ENCODE results near the gene TRIM9. TPM values are rescaled to one million over a fixed set of nuclear protein-coding genes. Genes with fewer than 3 reads are reported as not detected.

The TRIM9 gene
- total and polyA plus RNA-seq, 12 donors, result 0.55 to 5.3 (median 2.0) TPM

- H3K27me3 ChIP-seq, result no peaks in the 10 kb centered on the region
- peaks cover 0 to 33% of the 10 kb centered on the region in 2 donors for H3K36me3 ChIP-seq (replicated peaks in 1 of 2)
- peaks cover 6 to 13% of the 10 kb centered on the region in 2 donors for H3K4me1 ChIP-seq (replicated peaks in 1 of 2)
- TF ChIP-seq POLR2A (IDR thresholded peaks at IDR 0.05) (no peak), CTCF (IDR thresholded peaks at IDR 0.05) (no peak)
- WGBS, 4 donors, result 70 to 86% (median 78%) methylated on average over 4 to 5 of the region's 5 CpGs
- H3K27ac ChIP-seq, result no peak overlapping the region
- intact Hi-C loops (cut with DNase I), result no loop called here
- DNase-seq, result no peak
- H3K4me3 ChIP-seq, result no peak overlapping the region
- H3K9me3 ChIP-seq (replicated peaks in 1 of 3), result no peaks in the 10 kb centered on the region
Observed at GRCh38 chr14:50935126-50936015, 159.5 kb downstream of the TRIM9 start.

- DNase-seq, result no peak
- 90 to 94% (median 93%) methylated on average over 4 of the region's 4 CpGs for WGBS, 4 donors
- H3K9me3 ChIP-seq (replicated peaks in 1 of 3), result no peaks in the 10 kb centered on the region
- TF ChIP-seq CTCF (IDR thresholded peaks at IDR 0.05) (no peak), POLR2A (IDR thresholded peaks at IDR 0.05) (no peak)
- intact Hi-C loops (cut with DNase I), result no loop called here
- H3K36me3 ChIP-seq (replicated peaks in 1 of 2), result peaks cover 0 to 40% of the 10 kb centered on the region in 2 donors
- no peak overlapping the region for H3K27ac ChIP-seq
- H3K4me1 ChIP-seq (replicated peaks in 1 of 2), result peaks cover 5 to 13% of the 10 kb centered on the region in 2 donors
- no peak overlapping the region for H3K4me3 ChIP-seq
- no peaks in the 10 kb centered on the region for H3K27me3 ChIP-seq
Observed at GRCh38 chr14:50932592-50933495, 162.1 kb downstream of the TRIM9 start.

- no peaks in the 10 kb centered on the region for H3K27me3 ChIP-seq
- H3K27ac ChIP-seq, result no peak overlapping the region
- no peaks in the 10 kb centered on the region for H3K9me3 ChIP-seq (replicated peaks in 1 of 3)
- H3K4me1 ChIP-seq (replicated peaks in 1 of 2), result peaks cover 0 to 6% of the 10 kb centered on the region in 2 donors
- DNase-seq, result no peak
- intact Hi-C loops (cut with DNase I), result no loop called here
- H3K36me3 ChIP-seq (replicated peaks in 1 of 2), result peaks cover 0 to 40% of the 10 kb centered on the region in 2 donors
- 64 to 80% (median 70%) methylated on average over 1 of the region's 1 CpG for WGBS, 4 donors
- no peak for TF ChIP-seq POLR2A (IDR thresholded peaks at IDR 0.05)
- TF ChIP-seq CTCF (IDR thresholded peaks at IDR 0.05), result no peak
- no peak overlapping the region for H3K4me3 ChIP-seq
Observed at GRCh38 chr14:50932156-50932555, 162.7 kb downstream of the TRIM9 start.

- Histone ChIP-seq H3K4me1 (replicated peaks in 1 of 2) (no peaks in the 10 kb centered on the region), H3K36me3 (replicated peaks in 1 of 2) (peaks cover 0 to 40% of the 10 kb centered on the region in 2 donors), H3K9me3 (replicated peaks in 1 of 3) (no peaks in the 10 kb centered on the region), H3K4me3 (no peak overlapping the region), H3K27ac (no peak overlapping the region), H3K27me3 (no peaks in the 10 kb centered on the region)
- 92 to 98% (median 96%) methylated on average over 3 of the region's 3 CpGs for WGBS, 4 donors
- no peak for TF ChIP-seq CTCF (IDR thresholded peaks at IDR 0.05)
- TF ChIP-seq POLR2A (IDR thresholded peaks at IDR 0.05), result no peak
- DNase-seq, result no peak
- intact Hi-C loops (cut with DNase I), result no loop called here
Observed at GRCh38 chr14:50931559-50931958, 163.3 kb downstream of the TRIM9 start.
